Hepatocyte (in vitro differentiated cells): Measurements from ENCODE around the gene OR2AK2. TPM values are rescaled to one million over a fixed set of nuclear protein-coding genes. Genes with fewer than 3 reads are reported as not detected.

ENCODE experiments used
- DNase-seq: peaks from one replicate; pipeline ENCODE4 v3.0.0-alpha.2; 2016; ENCODE audit warnings: low spot score
- H2AFZ ChIP-seq: fragments of 200-600 bp; sonication (generic); 2 replicates; pipeline ENCODE4 v1.6.0; 2016; ENCODE audit warnings: antibody characterized with exemption, mild to moderate bottlenecking
- H3K27ac ChIP-seq: fragments of 200-600 bp; sonication (generic); 2 replicates; pipeline ENCODE4 v1.5.1; 2016; ENCODE audit warnings: mild to moderate bottlenecking
- H3K27me3 ChIP-seq: fragments of 200-600 bp; sonication (generic); 2 replicates; pipeline ENCODE4 v1.6.1; 2016
- H3K36me3 ChIP-seq: fragments of 200-600 bp; sonication (generic); replicated peaks from 2 replicates; pipeline ENCODE4 v1.5.1; 2016; ENCODE audit warnings: low read depth; ENCODE audit not compliant: insufficient read depth
- H3K4me1 ChIP-seq: fragments of 200-600 bp; sonication (generic); 2 replicates; pipeline ENCODE4 v1.5.1; 2016; ENCODE audit warnings: mild to moderate bottlenecking, moderate library complexity; ENCODE audit not compliant: insufficient read depth
- H3K4me2 ChIP-seq: fragments of 200-600 bp; sonication (generic); 2 replicates; pipeline ENCODE4 v1.6.0; 2016
- H3K4me3 ChIP-seq: fragments of 200-600 bp; sonication (generic); 2 replicates; pipeline ENCODE4 v1.5.1; 2016; ENCODE audit warnings: mild to moderate bottlenecking
- H3K79me2 ChIP-seq: fragments of 200-600 bp; sonication (generic); 2 replicates; pipeline ENCODE4 v1.6.0; 2017; ENCODE audit warnings: mild to moderate bottlenecking
- H3K9me2 ChIP-seq: fragments of 200-600 bp; sonication (generic); replicated peaks from 2 replicates; pipeline ENCODE4 v1.6.0; 2017; ENCODE audit warnings: mild to moderate bottlenecking; ENCODE audit not compliant: insufficient read depth
- H3K9me3 ChIP-seq: fragments of 200-600 bp; sonication (generic); 2 replicates; pipeline ENCODE4 v1.5.1; 2016; ENCODE audit warnings: low read depth, mild to moderate bottlenecking
- H4K20me1 ChIP-seq: fragments of 200-600 bp; sonication (generic); 2 replicates; pipeline ENCODE4 v1.6.0; 2016; ENCODE audit warnings: mild to moderate bottlenecking; ENCODE audit not compliant: insufficient read depth, poor library complexity, severe bottlenecking
- CTCF ChIP-seq: fragments of 200-600 bp; sonication (generic); IDR thresholded peaks from 2 replicates; pipeline ENCODE4 v1.5.1; 2016; ENCODE audit warnings: antibody characterized with exemption, mild to moderate bottlenecking; ENCODE audit not compliant: poor library complexity
- EZH2 ChIP-seq: fragments of 200-600 bp; sonication (generic); IDR thresholded peaks from 2 replicates; pipeline ENCODE4 v1.6.1; 2016; ENCODE audit warnings: antibody characterized with exemption, mild to moderate bottlenecking, borderline replicate concordance
- EZH2phosphoT487 ChIP-seq: fragments of 200-600 bp; sonication (generic); IDR thresholded peaks from one replicate; pipeline ENCODE4 v1.6.1; 2018; ENCODE audit warnings: antibody characterized with exemption, mild to moderate bottlenecking, low read depth, moderate library complexity; ENCODE audit not compliant: unreplicated experiment, severe bottlenecking
- WGBS: methylation state at CpG from one replicate; pipeline ENCODE4 v1.1.6; 2016; ENCODE audit warnings: low lambda C conversion rate; ENCODE audit errors: missing lambda C conversion rate; 5-methylcytosine and 5-hydroxymethylcytosine counted together
- polyA plus RNA-seq: library from polyadenylated mRNA; unstranded; fragments of >200 nt; fragmentation: Nextera tagmentation; extraction: Ambion mirVana; gene quantifications from 2 replicates; pipeline ENCODE4 v1.2.1, GENCODE V29; 2016
- small RNA-seq: library from RNA; depleted of rRNA; stranded (forward); fragments of <200 nt; gene quantifications from one replicate; pipeline ENCODE3, GENCODE V24; 2014
- total RNA-seq: library from RNA; depleted of rRNA; stranded (reverse); fragments of >200 nt; gene quantifications from 2 replicates; pipeline ENCODE4 v1.2.3, GENCODE V29; 2014

Gene OR2AK2
- total and polyA plus RNA-seq, 2 experiments from 2014 or later: not detected

DNA sequence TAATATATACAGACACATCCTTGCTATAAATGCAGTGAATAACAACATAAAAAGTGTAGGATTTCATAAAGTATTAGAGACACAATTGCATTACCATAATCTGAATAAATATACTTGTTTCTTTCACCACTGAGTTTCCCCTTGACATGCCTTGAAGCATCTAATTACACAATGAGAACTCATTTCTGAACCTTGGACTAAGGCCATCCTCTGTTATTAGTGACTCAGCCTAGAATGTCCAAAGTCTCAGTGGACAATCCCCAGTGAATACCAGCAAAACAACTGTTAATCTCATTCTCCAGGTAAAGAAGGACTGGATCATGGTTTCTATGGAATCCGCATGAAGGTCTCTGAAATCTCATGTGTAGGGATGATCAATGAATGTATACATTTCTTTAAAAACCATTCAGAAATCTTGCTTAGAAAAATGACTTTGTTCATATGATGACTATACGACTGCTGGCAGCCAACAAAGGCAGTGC lies 48.2 kb downstream of the OR2AK2 start, which contains the start of gene OR2L5:
Gene OR2L5 (plus strand): TSS at position 432 of the 482 bp plus-strand sequence. CDS start 8,288 bp downstream, outside the sequence.
- no peak for TF ChIP-seq CTCF
- TF ChIP-seq EZH2: no peak
- TF ChIP-seq EZH2phosphoT487: no peak
- no peaks in the 10 kb centered on the region for H3K79me2 ChIP-seq
- no peaks in the 10 kb centered on the region for H3K9me2 ChIP-seq
- H3K4me2 ChIP-seq: no peak within 1 kb of the TSS
- WGBS: 79% methylated on average over 2 of the region's 2 CpGs
- no peaks in the 10 kb centered on the region for H3K36me3 ChIP-seq
- no peaks in the 10 kb centered on the region for H4K20me1 ChIP-seq
- H3K27me3 ChIP-seq: no peaks in the 10 kb centered on the region
- H3K4me1 ChIP-seq: no peaks in the 10 kb centered on the region
- H2AFZ ChIP-seq: no peak within 1 kb of the TSS
- H3K27ac ChIP-seq: no peak within 1 kb of the TSS
- H3K4me3 ChIP-seq: no peak within 1 kb of the TSS
- H3K9me3 ChIP-seq: peaks cover 3% of the 10 kb centered on the region
- no peak for DNase-seq

- H3K27me3 ChIP-seq: no peaks in the 10 kb centered on the region
- no peak overlapping the region for H3K27ac ChIP-seq
- no peaks in the 10 kb centered on the region for H3K9me2 ChIP-seq
- H3K4me1 ChIP-seq: no peaks in the 10 kb centered on the region
- H4K20me1 ChIP-seq: no peaks in the 10 kb centered on the region
- peaks cover 5% of the 10 kb centered on the region for H3K9me3 ChIP-seq
- TF ChIP-seq EZH2: no peak
- TF ChIP-seq CTCF: no peak
- TF ChIP-seq EZH2phosphoT487: no peak
- no peaks in the 10 kb centered on the region for H3K79me2 ChIP-seq
- H2AFZ ChIP-seq: no peak overlapping the region
- no peak overlapping the region for H3K4me2 ChIP-seq
- H3K36me3 ChIP-seq: no peaks in the 10 kb centered on the region
- 50% methylated on average over 1 of the region's 1 CpG for WGBS
- no peak for DNase-seq
- H3K4me3 ChIP-seq: no peak overlapping the region
These were observed 50.8 kb downstream of the OR2AK2 start for GRCh38 chr1:248015803-248016202.

Small RNA genes lying within 50 kb of the gene (small RNA-seq; reads per million reads assigned to genes)
- gene RF00019: not detected

Other genes with a start within 250 kb of the OR2AK2 start
- gene OR6F1, start 248.6 kb upstream of the OR2AK2 start, total RNA-seq: not detected in 2 replicates
- gene OR6F1, start 248.6 kb upstream of the OR2AK2 start, polyA plus RNA-seq: not detected in 2 replicates
- not detected in 2 replicates for gene OR14K1, start 226.6 kb upstream of the OR2AK2 start, total RNA-seq
- not detected in 2 replicates for gene OR14K1, start 226.6 kb upstream of the OR2AK2 start, polyA plus RNA-seq
- gene OR14A2, start 217.1 kb upstream of the OR2AK2 start, total RNA-seq: not detected in 2 replicates
- not detected in 2 replicates for gene OR14A2, start 217.1 kb upstream of the OR2AK2 start, polyA plus RNA-seq
- not detected in 2 replicates for gene OR1C1, start 204.7 kb upstream of the OR2AK2 start, total RNA-seq
- gene OR1C1, start 204.7 kb upstream of the OR2AK2 start, polyA plus RNA-seq: not detected in 2 replicates
- not detected in 2 replicates for gene OR14A16, start 141.1 kb upstream of the OR2AK2 start, total RNA-seq
- not detected in 2 replicates for gene OR14A16, start 141.1 kb upstream of the OR2AK2 start, polyA plus RNA-seq
- not detected in 2 replicates for gene OR11L1, start 123.3 kb upstream of the OR2AK2 start, total RNA-seq
- gene OR11L1, start 123.3 kb upstream of the OR2AK2 start, polyA plus RNA-seq: not detected in 2 replicates
- not detected in 2 replicates for gene TRIM58, start 108.0 kb upstream of the OR2AK2 start, total RNA-seq
- 0.05 TPM in 1 of 2 replicates, not detected in the other for gene TRIM58, start 108.0 kb upstream of the OR2AK2 start, polyA plus RNA-seq
- gene OR2W3, start 69.6 kb upstream of the OR2AK2 start, total RNA-seq: not detected in 2 replicates
- gene OR2W3, start 69.6 kb upstream of the OR2AK2 start, polyA plus RNA-seq: not detected in 2 replicates
- not detected in 2 replicates for gene OR2T8, start 45.0 kb upstream of the OR2AK2 start, total RNA-seq
- not detected in 2 replicates for gene OR2T8, start 45.0 kb upstream of the OR2AK2 start, polyA plus RNA-seq
- not detected in 2 replicates for gene OR2AJ1, start 40.3 kb upstream of the OR2AK2 start, total RNA-seq
- gene OR2AJ1, start 40.3 kb upstream of the OR2AK2 start, polyA plus RNA-seq: not detected in 2 replicates
- not detected in 2 replicates for gene OR2L8, start 16.4 kb upstream of the OR2AK2 start, total RNA-seq
- not detected in 2 replicates for gene OR2L8, start 16.4 kb upstream of the OR2AK2 start, polyA plus RNA-seq
- gene OR2L5, start 48.4 kb downstream of the OR2AK2 start, total RNA-seq: not detected in 2 replicates
- not detected in 2 replicates for gene OR2L5, start 48.4 kb downstream of the OR2AK2 start, polyA plus RNA-seq
- not detected in 2 replicates for gene OR2L2, start 64.8 kb downstream of the OR2AK2 start, total RNA-seq
- 0.06 and 0.09 TPM in 2 replicates for gene OR2L2, start 64.8 kb downstream of the OR2AK2 start, polyA plus RNA-seq
- gene OR2L3, start 81.6 kb downstream of the OR2AK2 start, total RNA-seq: not detected in 2 replicates
- gene OR2L3, start 81.6 kb downstream of the OR2AK2 start, polyA plus RNA-seq: not detected in 2 replicates
- gene OR2L13, start 130.0 kb downstream of the OR2AK2 start, total RNA-seq: not detected in 2 replicates
- not detected in 2 replicates for gene OR2L13, start 130.0 kb downstream of the OR2AK2 start, polyA plus RNA-seq
- not detected in 2 replicates for gene OR2M5, start 179.9 kb downstream of the OR2AK2 start, total RNA-seq
- gene OR2M5, start 179.9 kb downstream of the OR2AK2 start, polyA plus RNA-seq: not detected in 2 replicates
- gene OR2M2, start 209.6 kb downstream of the OR2AK2 start, total RNA-seq: not detected in 2 replicates
- not detected in 2 replicates for gene OR2M2, start 209.6 kb downstream of the OR2AK2 start, polyA plus RNA-seq
- not detected in 2 replicates for gene OR2M3, start 232.0 kb downstream of the OR2AK2 start, total RNA-seq
- gene OR2M3, start 232.0 kb downstream of the OR2AK2 start, polyA plus RNA-seq: not detected in 2 replicates